NCI-H1694 (cell line): ENCODE data around the gene ARL6IP5.

Experiments used
- DNase-seq: peaks from one replicate; lab custom pipeline; 2025; lab: John Stamatoyannopoulos, UW

The ARL6IP5 gene

DNA sequence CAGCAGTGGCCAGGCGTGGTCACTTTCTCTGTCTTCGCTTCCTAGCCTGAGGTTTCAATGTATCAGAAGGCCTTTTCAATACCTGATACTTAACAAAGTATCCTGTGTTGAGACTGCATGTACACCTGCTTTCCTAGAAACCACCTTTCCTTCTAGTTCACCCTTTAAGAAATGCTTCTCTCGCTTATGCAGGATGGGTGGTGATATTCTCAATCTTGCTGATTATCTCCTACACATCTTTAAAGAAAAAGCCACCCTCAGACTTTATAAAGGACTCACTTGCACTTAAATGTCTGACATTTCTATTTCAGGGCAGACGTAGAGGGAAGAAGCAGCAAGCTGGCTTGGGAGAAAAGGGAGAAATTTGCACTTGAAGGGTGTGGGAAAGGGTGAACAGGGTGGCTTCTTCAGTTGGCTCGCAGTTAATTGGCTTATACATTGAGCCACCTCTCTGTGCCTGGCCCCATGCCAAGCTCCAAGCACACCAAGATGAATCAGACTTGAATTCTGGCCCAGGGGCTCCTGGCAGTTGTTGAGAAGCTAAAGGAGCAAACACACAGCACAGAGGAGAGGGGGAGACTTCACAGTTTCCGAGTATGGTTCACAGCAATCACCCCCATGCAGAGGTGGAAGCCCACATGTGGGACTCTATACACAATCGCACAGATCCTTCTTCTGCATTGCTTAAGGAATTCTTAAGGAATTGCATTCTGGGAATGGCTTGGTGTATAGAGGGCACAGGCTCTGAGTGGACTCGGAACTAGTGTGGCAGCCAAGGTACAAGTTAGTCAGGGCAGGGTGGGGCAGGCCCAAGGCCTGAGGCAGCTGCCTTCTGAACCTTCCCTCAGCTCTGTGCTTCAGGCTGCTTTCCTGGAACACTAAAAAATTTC, 1.3 kb downstream of the ARL6IP5 start:
- no peak for DNase-seq

DNA sequence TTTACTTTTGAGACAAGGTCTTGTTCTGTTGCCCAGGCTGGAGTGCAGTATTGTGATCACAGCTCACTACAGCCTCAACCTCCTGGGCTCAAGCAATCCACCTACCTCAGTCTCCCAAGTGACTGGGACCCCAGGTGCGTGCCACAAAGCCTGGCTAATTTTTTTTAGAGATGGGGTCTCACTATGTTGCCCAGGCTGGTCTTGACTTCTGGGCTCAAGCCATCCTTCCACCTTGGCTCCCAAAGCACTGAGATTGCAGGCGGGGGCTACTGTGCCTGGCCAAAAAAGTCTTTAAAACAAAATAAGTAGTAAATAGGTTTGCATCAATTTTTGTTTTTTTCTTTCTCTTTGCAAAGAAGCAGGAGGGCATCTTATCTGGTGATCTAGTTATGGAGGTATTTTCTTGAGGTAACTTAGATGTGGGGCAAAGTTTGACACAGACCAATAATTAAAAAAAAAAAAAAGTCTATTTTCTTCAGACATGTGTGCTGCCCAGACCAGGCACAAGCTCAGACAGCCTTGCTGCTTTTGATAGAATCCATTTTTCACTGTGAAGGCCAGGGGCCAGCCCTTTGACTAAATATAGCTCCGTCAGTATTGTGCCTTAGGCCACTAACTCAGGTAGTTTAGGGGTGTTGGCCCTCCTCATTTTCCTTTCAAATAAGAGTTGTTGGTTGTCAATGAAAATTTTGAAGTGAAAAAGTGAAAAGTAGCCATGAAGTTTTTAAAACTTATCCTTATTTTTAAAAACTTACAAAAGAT, 2.5 kb downstream of the ARL6IP5 start:
- no peak for DNase-seq

GRCh38 chr3:69088063-69088462, 3.3 kb downstream of the ARL6IP5 start:
- no peak for DNase-seq

DNA sequence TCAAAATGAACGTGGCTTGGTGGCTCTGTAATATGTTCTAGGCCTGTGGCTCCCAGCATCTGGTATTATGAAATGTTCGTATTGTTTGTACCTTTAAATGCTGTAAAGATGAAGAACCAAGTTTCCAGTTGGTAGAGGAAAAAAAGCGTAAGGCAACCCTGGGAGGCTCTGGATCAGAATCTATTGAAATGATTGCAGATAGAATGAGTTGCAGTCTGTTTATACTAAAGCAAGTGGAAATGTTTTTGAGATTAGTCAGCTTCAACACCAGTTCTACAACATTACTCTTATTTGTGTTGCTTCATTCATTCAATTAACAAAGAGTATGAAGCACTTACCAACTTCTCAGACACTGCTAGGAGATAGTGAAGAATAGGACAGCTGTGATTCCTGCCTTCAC, 5.3 kb downstream of the ARL6IP5 start:
- no peak for DNase-seq

DNA sequence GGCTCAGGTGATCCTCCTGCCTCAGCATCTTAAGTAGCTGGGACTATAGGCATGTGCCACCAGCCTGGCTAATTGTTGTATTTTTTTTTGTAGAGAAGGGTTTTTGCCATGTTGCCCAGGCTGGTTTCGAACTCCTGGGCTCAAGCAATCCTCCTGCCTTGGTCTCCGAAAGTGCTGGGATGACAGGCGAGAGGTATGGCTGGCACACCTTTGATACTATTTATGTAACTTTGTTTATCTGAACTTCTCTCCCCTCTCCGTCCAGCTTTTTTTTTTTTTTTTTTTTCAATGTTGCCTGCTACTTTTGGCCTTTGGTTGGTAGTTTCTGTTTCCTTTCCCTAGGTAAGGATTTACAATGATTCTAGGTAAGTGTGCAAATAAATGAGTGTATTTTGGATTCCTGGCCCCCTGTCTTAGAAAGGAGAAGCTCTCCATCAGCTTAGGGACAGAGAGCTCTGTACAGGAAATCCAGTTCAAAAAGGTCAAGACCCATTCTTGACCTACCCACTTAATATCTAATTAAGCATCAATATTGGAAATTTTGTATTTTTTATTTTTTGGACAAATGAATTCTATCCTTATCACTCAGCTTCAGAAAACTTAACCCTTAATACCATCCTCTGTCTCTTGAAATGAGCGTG, 6.8 kb downstream of the ARL6IP5 start:
- no peak for DNase-seq

- no peak for DNase-seq
These were observed 7.3 kb downstream of the ARL6IP5 start for GRCh38 chr3:69092030-69092516.

- DNase-seq, result no peak
These were observed 9.9 kb downstream of the ARL6IP5 start for GRCh38 chr3:69094467-69095205.

- no peak for DNase-seq
These were observed 10.9 kb downstream of the ARL6IP5 start for GRCh38 chr3:69095636-69096035.

DNA sequence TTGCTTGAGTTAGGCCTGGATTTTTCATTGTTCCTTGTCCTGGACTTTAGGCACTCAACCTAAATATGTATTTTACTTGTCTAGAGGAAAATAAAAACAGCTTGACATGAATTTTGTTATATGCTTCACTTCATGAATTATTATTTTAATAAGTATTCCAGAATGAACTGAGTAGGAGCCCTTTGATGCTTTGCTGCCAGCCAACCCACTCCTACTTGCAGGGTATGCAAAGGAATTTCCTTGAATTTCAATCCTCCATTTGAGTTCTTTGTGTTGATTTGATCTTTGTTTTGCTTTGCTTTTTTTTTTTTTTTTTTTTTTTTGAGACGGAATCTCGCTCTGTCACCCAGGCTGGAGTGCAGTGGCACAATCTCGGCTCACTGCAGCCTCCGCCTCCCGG, 11.6 kb downstream of the ARL6IP5 start:
- DNase-seq, result no peak

DNA sequence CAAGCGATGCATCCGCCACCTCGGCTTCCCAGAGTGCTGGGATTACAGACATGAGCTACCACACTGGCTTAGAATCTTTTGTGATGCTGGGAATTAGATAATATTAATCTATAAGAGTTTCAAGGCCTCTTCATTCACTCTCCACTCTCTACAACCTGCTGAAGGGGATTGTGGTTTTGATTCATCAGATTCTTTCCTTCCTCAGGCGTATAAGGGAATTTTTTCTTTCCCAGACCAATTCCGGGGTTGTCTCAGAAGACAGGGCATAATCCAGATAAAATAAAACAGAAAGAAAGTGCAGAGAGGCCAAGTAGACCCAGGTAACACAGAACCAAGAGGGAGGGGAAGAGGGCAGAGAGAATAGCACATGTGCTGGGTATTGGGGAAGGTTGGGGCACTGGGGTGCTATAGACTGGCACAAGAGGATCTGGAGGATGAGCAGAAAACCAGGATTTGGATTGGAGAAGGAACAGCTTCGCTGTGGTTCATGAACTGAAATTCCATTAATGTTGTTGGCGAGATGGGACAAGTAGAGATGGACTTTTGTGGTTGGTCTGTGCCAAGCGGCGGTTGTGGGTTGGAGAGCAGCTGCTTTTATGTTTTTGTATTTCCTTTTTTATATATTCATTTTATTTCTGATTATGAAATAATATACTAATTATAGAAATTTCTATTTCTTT, 12.8 kb downstream of the ARL6IP5 start:
- DNase-seq, result no peak

DNA sequence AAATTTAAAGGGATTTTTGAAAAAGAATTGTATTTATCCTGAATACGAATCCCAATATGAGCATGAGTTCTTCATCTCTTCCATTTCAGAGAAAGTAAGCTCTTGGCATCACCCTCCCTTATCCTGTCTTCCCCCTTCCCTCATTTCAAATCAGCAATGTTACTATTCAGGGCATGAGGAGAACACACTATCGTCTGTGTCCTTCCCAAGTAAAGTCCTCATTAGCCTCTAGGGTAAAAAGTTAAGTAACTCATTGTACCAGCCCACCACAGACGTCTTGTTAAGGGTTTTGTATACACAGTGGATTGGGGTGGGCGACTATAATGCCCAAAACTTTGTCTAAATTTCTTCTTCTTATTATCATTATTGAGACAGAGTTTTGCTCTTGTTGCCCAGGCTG, 14.8 kb downstream of the ARL6IP5 start:
- no peak for DNase-seq

GRCh38 chr3:69102384-69102783, 17.6 kb downstream of the ARL6IP5 start:
- DNase-seq, result no peak

- no peak for DNase-seq
These were observed 18.4 kb downstream of the ARL6IP5 start for GRCh38 chr3:69103123-69103522.

GRCh38 chr3:69104586-69104985, 19.8 kb downstream of the ARL6IP5 start:
- no peak for DNase-seq

- no peak for DNase-seq
These were observed 20.6 kb downstream of the ARL6IP5 start for GRCh38 chr3:69105320-69105719.

GRCh38 chr3:69107841-69108240, 23.1 kb downstream of the ARL6IP5 start:
- no peak for DNase-seq

GRCh38 chr3:69108811-69109210, 24.1 kb downstream of the ARL6IP5 start:
- DNase-seq, result no peak

GRCh38 chr3:69110941-69111546, 26.3 kb downstream of the ARL6IP5 start:
- DNase-seq, result no peak

- no peak for DNase-seq
These were observed 28.8 kb downstream of the ARL6IP5 start for GRCh38 chr3:69113536-69113935.

- DNase-seq, result no peak
These were observed 31.0 kb downstream of the ARL6IP5 start for GRCh38 chr3:69115731-69116130.

DNA sequence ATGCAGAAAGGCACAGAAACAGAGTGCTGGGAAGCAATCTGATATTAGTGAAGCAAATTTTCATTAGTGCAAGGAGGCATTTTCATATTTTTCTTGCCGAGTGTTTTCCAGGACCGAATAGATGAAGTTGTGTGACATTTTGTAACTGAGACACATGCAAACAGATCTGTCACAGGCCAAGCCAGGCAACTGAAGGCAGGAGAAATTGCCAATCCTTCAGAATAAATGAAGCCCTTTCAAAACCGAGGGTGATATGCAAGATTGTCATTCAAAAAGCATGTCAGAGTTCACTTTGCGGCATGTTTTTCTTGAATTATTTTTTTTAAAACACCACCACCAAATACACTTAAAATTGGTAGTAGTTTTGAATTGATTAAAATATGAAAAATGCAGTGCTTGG, 31.4 kb downstream of the ARL6IP5 start:
- DNase-seq, result no peak
